A549 (cell line): ENCODE data around the gene KCTD19.
"Not testable (repeated sequence)": the region's sequence is repeated elsewhere in the genome, so short reads cannot be mapped to it uniquely, and the experiment has no call there.

ENCODE experiments used
- CTCF ChIP-seq: fragments of >200 bp; sonication (Bioruptor Twin); formaldehyde crosslinking; IDR thresholded peaks from 3 replicates; pipeline ENCODE4 v1.5.1; 2016
- EP300 ChIP-seq, 2 experiments: fragments of >200 bp; sonication (Bioruptor Twin); formaldehyde crosslinking; IDR thresholded peaks; 2 replicates in 1 of 2; 3 replicates in 1 of 2; pipeline ENCODE4 v1.6.1; 2016 to 2017
- NPAS2 ChIP-seq: fragments of 250-450 bp; sonication (Bioruptor Pico); IDR thresholded peaks from 2 replicates; pipeline ENCODE4 v1.8.0; 2022; ENCODE audit warnings: mild to moderate bottlenecking, moderate library complexity, borderline replicate concordance
- POLR2A ChIP-seq: IDR thresholded peaks from 2 replicates; pipeline ENCODE4 v1.6.1; 2012; ENCODE audit warnings: mild to moderate bottlenecking, low read length
- RAD21 ChIP-seq, 2 experiments: fragments of >200 bp in 1 of 2; sonication (Bioruptor Twin) in 1 of 2; formaldehyde crosslinking in 1 of 2; IDR thresholded peaks in 1 of 2; conservative IDR thresholded peaks in 1 of 2; 2 replicates in 1 of 2; 3 replicates in 1 of 2; pipeline ENCODE4 v1.6.1; 2012 to 2018; ENCODE audit warnings: inconsistent platforms in 1 of 2
- TF ChIP-seq, protein P1 (sequence below): IDR thresholded peaks from 2 replicates; pipeline ENCODE4 v1.6.1; 2012
- TF ChIP-seq, protein P2 (sequence below): fragments of 200-600 bp; sonication (generic); IDR thresholded peaks from 2 replicates; pipeline ENCODE4 v1.6.1; 2016; ENCODE audit warnings: antibody characterized with exemption, mild to moderate bottlenecking, moderate library complexity

DNA sequence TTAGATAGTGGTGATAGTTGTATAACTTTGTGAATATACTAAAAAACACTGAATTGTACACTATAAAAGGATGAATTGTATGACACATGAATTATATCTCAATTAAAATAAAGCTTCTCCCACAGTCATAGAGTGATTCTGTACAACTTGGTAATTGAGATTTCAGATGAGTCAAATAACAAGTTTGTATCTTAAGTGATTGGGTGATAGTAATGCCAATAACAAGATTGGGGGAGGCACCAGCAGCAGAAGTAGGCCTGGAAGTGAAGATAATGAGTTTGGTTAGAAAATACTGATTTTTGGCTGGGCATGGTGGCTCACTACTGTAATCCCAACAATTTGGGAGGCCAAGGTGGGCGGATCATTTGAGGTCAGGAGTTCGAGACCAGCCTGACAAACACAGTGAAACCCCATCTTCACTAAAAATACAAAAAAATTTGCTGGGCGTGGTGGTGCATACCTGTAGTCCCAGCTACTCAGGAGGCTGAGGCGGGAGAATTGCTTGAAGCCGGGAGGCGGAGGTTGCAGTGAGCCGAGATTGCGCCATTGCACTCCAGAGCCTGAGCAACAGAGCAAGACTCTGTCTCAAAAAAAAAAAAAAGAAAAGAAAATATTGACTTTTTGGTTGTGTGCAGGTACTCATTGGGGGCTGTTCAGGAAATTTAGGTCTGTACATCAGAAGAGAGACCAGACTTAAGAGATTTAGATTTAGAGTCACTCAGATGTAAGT is 33.2 kb upstream of the KCTD19 start:
- TF ChIP-seq, protein P1, sequence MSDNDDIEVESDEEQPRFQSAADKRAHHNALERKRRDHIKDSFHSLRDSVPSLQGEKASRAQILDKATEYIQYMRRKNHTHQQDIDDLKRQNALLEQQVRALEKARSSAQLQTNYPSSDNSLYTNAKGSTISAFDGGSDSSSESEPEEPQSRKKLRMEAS, result not testable (repeated sequence)
- not testable (repeated sequence) for TF ChIP-seq POLR2A; CTCF; RAD21 (conservative IDR thresholded peaks at IDR 0.05 in 1 of 2, IDR thresholded peaks at IDR 0.05 in 1 of 2); NPAS2 (CRISPR knock-in tag); EP300 (IDR thresholded peaks at IDR 0.05)
- TF ChIP-seq, protein P2, sequence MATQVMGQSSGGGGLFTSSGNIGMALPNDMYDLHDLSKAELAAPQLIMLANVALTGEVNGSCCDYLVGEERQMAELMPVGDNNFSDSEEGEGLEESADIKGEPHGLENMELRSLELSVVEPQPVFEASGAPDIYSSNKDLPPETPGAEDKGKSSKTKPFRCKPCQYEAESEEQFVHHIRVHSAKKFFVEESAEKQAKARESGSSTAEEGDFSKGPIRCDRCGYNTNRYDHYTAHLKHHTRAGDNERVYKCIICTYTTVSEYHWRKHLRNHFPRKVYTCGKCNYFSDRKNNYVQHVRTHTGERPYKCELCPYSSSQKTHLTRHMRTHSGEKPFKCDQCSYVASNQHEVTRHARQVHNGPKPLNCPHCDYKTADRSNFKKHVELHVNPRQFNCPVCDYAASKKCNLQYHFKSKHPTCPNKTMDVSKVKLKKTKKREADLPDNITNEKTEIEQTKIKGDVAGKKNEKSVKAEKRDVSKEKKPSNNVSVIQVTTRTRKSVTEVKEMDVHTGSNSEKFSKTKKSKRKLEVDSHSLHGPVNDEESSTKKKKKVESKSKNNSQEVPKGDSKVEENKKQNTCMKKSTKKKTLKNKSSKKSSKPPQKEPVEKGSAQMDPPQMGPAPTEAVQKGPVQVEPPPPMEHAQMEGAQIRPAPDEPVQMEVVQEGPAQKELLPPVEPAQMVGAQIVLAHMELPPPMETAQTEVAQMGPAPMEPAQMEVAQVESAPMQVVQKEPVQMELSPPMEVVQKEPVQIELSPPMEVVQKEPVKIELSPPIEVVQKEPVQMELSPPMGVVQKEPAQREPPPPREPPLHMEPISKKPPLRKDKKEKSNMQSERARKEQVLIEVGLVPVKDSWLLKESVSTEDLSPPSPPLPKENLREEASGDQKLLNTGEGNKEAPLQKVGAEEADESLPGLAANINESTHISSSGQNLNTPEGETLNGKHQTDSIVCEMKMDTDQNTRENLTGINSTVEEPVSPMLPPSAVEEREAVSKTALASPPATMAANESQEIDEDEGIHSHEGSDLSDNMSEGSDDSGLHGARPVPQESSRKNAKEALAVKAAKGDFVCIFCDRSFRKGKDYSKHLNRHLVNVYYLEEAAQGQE, result not testable (repeated sequence)
